SK-N-SH treated with all-trans-retinoic acid at 6 μM for 48 hours (cell line): Measurements from ENCODE around the gene LRRIQ1.

ENCODE experiments used
- ATAC-seq: fragments of 200-7000 bp; cut with Tn5 transposase; 3 replicates; pipeline ENCODE4 v1.9.1; 2020; ENCODE audit warnings: mild to moderate bottlenecking, moderate library complexity
- ARNTL ChIP-seq: fragments of 450-650 bp; formaldehyde crosslinking; IDR thresholded peaks from 2 replicates; pipeline ENCODE4 v1.5.0; 2020; ENCODE audit warnings: low read depth, mild to moderate bottlenecking, moderate library complexity, borderline replicate concordance
- BACH2 ChIP-seq: fragments of 250-450 bp; sonication (Bioruptor Pico); IDR thresholded peaks from 2 replicates; pipeline ENCODE4 v1.9.0; 2021; ENCODE audit warnings: mild to moderate bottlenecking, borderline replicate concordance
- CSDC2 ChIP-seq: fragments of 250-450 bp; sonication (Bioruptor Pico); IDR thresholded peaks from 2 replicates; pipeline ENCODE4 v1.5.0; 2020; ENCODE audit warnings: mild to moderate bottlenecking, moderate library complexity
- CSRNP3 ChIP-seq: fragments of 250-450 bp; sonication (Bioruptor Pico); IDR thresholded peaks from 2 replicates; pipeline ENCODE4 v1.5.1; 2021; ENCODE audit warnings: mild to moderate bottlenecking, moderate library complexity
- ESRRG ChIP-seq: fragments of 250-450 bp; sonication (Bioruptor Pico); IDR thresholded peaks from 2 replicates; pipeline ENCODE4 v1.6.1; 2021; ENCODE audit warnings: mild to moderate bottlenecking
- ISL1 ChIP-seq: fragments of 250-450 bp; sonication (Bioruptor Pico); IDR thresholded peaks from 2 replicates; pipeline ENCODE4 v2.1.2; 2022; ENCODE audit warnings: mild to moderate bottlenecking, moderate library complexity
- OSR1 ChIP-seq: fragments of 250-450 bp; sonication (Bioruptor Pico); IDR thresholded peaks from 2 replicates; pipeline ENCODE4 v1.8.0; 2022; ENCODE audit warnings: moderate library complexity, mild to moderate bottlenecking, inconsistent platforms
- PPARA ChIP-seq: fragments of 250-450 bp; sonication (Bioruptor Pico); IDR thresholded peaks from 2 replicates; pipeline ENCODE4 v1.5.0; 2020; ENCODE audit warnings: mild to moderate bottlenecking, borderline replicate concordance
- SNAI2 ChIP-seq: fragments of 250-450 bp; sonication (Bioruptor Pico); IDR thresholded peaks from 2 replicates; pipeline ENCODE4 v1.5.0; 2020; ENCODE audit warnings: mild to moderate bottlenecking, moderate library complexity
- TCF4 ChIP-seq: fragments of 250-450 bp; sonication (Bioruptor Pico); IDR thresholded peaks from 2 replicates; pipeline ENCODE4 v1.8.0; 2021; ENCODE audit warnings: mild to moderate bottlenecking, moderate library complexity, borderline replicate concordance
- TSHZ2 ChIP-seq: fragments of 250-450 bp; sonication (Bioruptor Pico); IDR thresholded peaks from 2 replicates; pipeline ENCODE4 v1.5.0; 2020; ENCODE audit warnings: mild to moderate bottlenecking, moderate library complexity
- ZC3H10 ChIP-seq: fragments of 250-450 bp; sonication (Bioruptor Pico); IDR thresholded peaks from 2 replicates; pipeline ENCODE4 v1.5.1; 2021; ENCODE audit warnings: mild to moderate bottlenecking, moderate library complexity
- ZFP3 ChIP-seq: fragments of 250-450 bp; sonication (Bioruptor Pico); IDR thresholded peaks from 2 replicates; pipeline ENCODE4 v1.5.0; 2020; ENCODE audit warnings: mild to moderate bottlenecking, moderate library complexity
- ZFP30 ChIP-seq: fragments of 450-650 bp; formaldehyde crosslinking; IDR thresholded peaks from 2 replicates; pipeline ENCODE4 v1.5.0; 2022; ENCODE audit warnings: mild to moderate bottlenecking, moderate library complexity
- ZNF565 ChIP-seq: fragments of 450-650 bp; formaldehyde crosslinking; conservative IDR thresholded peaks from 2 replicates; pipeline ENCODE4 v1.5.0; 2020; ENCODE audit warnings: low read depth, mild to moderate bottlenecking, moderate library complexity
- TF ChIP-seq, protein P1 (sequence below): fragments of 250-450 bp; sonication (Bioruptor Pico); IDR thresholded peaks from 2 replicates; pipeline ENCODE4 v1.8.0; 2020; ENCODE audit warnings: mild to moderate bottlenecking, moderate library complexity, borderline replicate concordance
- TF ChIP-seq, protein P2 (sequence below): fragments of 250-450 bp; sonication (Bioruptor Pico); IDR thresholded peaks from 2 replicates; pipeline ENCODE4 v1.8.0; 2021; ENCODE audit warnings: low read depth, mild to moderate bottlenecking, moderate library complexity, borderline replicate concordance

The LRRIQ1 gene

DNA sequence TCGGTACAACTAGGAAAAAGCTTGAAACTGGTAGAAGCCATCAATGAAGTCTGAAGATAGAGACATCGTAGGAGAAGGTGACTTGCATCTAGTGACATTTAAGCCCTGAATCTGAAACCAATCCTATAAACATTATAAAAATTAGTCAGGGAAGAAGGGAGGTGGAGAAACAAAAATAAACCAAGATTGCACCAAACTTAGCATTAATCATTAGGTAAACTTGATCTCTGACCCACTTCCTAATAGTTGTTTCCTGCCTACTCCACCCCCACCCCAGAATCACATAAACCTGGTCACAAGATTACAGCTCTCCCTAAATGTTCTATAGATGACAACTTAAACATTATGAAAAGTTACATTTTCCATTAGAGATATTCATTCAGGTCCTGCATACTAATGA lies 40.5 kb upstream of the LRRIQ1 start:
- no peak for TF ChIP-seq BACH2
- TF ChIP-seq, protein P1, sequence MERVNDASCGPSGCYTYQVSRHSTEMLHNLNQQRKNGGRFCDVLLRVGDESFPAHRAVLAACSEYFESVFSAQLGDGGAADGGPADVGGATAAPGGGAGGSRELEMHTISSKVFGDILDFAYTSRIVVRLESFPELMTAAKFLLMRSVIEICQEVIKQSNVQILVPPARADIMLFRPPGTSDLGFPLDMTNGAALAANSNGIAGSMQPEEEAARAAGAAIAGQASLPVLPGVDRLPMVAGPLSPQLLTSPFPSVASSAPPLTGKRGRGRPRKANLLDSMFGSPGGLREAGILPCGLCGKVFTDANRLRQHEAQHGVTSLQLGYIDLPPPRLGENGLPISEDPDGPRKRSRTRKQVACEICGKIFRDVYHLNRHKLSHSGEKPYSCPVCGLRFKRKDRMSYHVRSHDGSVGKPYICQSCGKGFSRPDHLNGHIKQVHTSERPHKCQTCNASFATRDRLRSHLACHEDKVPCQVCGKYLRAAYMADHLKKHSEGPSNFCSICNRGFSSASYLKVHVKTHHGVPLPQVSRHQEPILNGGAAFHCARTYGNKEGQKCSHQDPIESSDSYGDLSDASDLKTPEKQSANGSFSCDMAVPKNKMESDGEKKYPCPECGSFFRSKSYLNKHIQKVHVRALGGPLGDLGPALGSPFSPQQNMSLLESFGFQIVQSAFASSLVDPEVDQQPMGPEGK (CRISPR knock-in tag), result no peak
- TF ChIP-seq ZC3H10, result no peak
- TF ChIP-seq ZNF565 (CRISPR knock-in tag), result no peak
- no peak for TF ChIP-seq TSHZ2 (CRISPR knock-in tag)
- TF ChIP-seq OSR1 (CRISPR knock-in tag), result no peak
- no peak for TF ChIP-seq ZFP3 (CRISPR knock-in tag)
- TF ChIP-seq ISL1, result no peak
- TF ChIP-seq, all 23 proteins: peak for 0
- ATAC-seq, result no peak

GRCh38 chr12:84996759-84997158 lies 39.4 kb upstream of the LRRIQ1 start:
- no peak for ATAC-seq
- TF ChIP-seq OSR1 (CRISPR knock-in tag) (no peak), CSRNP3 (CRISPR knock-in tag) (no peak), PPARA (CRISPR knock-in tag) (no peak), ZNF565 (CRISPR knock-in tag) (no peak), ISL1 (no peak), ARNTL (CRISPR knock-in tag) (no peak), ZFP30 (no peak), SNAI2 (CRISPR knock-in tag) (no peak), CSDC2 (no peak), TSHZ2 (CRISPR knock-in tag) (no peak), ESRRG (no peak), ZC3H10 (no peak), ZFP3 (CRISPR knock-in tag) (no peak), TCF4 (no peak), BACH2 (no peak)
- TF ChIP-seq, protein P1 (CRISPR knock-in tag), result no peak

DNA sequence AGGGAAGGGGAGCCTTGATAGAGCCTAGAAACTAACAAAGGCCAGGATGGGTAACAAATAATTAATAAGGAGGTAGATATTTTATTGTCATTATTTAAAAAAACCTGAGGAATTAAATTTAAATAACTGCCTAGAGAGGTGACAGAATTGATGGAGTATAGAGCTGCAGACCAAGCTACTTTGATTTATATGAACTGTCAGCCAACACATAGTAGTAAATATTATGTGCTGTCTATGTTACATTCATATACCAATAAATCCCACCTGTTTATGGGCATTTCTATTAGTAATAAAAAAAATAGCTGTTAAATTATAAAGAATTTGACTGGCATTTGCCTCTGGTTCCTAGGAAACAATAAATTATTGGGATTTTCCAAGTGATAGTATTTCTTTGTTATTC lies 37.8 kb upstream of the LRRIQ1 start:
- TF ChIP-seq ZNF565 (CRISPR knock-in tag), result no peak
- TF ChIP-seq, protein P2, sequence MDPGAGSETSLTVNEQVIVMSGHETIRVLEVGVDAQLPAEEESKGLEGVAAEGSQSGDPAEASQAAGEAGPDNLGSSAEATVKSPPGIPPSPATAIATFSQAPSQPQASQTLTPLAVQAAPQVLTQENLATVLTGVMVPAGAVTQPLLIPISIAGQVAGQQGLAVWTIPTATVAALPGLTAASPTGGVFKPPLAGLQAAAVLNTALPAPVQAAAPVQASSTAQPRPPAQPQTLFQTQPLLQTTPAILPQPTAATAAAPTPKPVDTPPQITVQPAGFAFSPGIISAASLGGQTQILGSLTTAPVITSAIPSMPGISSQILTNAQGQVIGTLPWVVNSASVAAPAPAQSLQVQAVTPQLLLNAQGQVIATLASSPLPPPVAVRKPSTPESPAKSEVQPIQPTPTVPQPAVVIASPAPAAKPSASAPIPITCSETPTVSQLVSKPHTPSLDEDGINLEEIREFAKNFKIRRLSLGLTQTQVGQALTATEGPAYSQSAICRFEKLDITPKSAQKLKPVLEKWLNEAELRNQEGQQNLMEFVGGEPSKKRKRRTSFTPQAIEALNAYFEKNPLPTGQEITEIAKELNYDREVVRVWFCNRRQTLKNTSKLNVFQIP (CRISPR knock-in tag), result no peak
- ATAC-seq, result no peak
